GM12878 (cell line): ENCODE measurements around the gene SLU7. TPM values are rescaled to one million over a fixed set of nuclear protein-coding genes. Genes with fewer than 3 reads are reported as not detected.
A peak's percentile ranks its signal among the peaks of the same experiment; 100 is the strongest.

ENCODE experiments used
- ATAC-seq: fragments of 200-7000 bp; cut with Tn5 transposase; 3 replicates; pipeline ENCODE4 v1.9.1; 2020; ENCODE audit warnings: mild to moderate bottlenecking, moderate library complexity
- BruUV-seq: library from RNA; stranded (reverse); fragments of 400-500 nt; replicated peaks from 2 replicates; lab custom pipeline; 2021; lab: Mats Ljungman, UMichigan
- CTCF ChIA-PET: fragments of 300-600 bp; sonication (Branson Sonifier 250); formaldehyde crosslinking; extraction: SDS; loops from one replicate; lab custom pipeline; 2021; ENCODE audit warnings: inconsistent platforms; lab: Yijun Ruan, JAX
- POLR2A ChIA-PET: fragments of 350-600 bp; formaldehyde crosslinking; extraction: SDS; loops from one replicate; lab custom pipeline; 2021; ENCODE audit warnings: inconsistent platforms; lab: Charles Lee
- RAD21 ChIA-PET: fragments of 300-600 bp; sonication (Branson Sonifier 250); formaldehyde crosslinking; loops from one replicate; lab custom pipeline; 2023; ENCODE audit warnings: antibody characterized with exemption; ENCODE audit not compliant: unreplicated experiment; lab: Charles Lee
- SMC1A ChIA-PET: fragments of 300-600 bp; sonication (Branson Sonifier 250); formaldehyde crosslinking; loops from one replicate; lab custom pipeline; 2023; ENCODE audit not compliant: unreplicated experiment, uncharacterized antibody; lab: Charles Lee
- DNase-seq: peaks from one replicate; pipeline ENCODE4 v3.0.0-alpha.2; 2011; ENCODE audit warnings: low read depth, low spot score
- FAIRE-seq: peaks from 3 replicates; lab custom pipeline; 2011; peaks lifted over from hg19 to GRCh38; lab: Jason Lieb, UNC
- H2AFZ ChIP-seq: 2 replicates; pipeline ENCODE4 v1.6.0; 2011; ENCODE audit warnings: low read depth, low read length, control low read depth; ENCODE audit not compliant: control insufficient read depth
- H3K27ac ChIP-seq: 2 replicates; pipeline ENCODE4 v1.5.1; 2011; ENCODE audit warnings: control low read depth; ENCODE audit not compliant: control insufficient read depth, insufficient read depth
- H3K27me3 ChIP-seq, 2 experiments: replicated peaks in 1 of 2; 2 replicates each; pipeline versions ENCODE4 v1.6.0 to v1.6.1; 2011; ENCODE audit warnings: low read length in 1 of 2; ENCODE audit not compliant: control insufficient read depth in 2 of 2, insufficient read depth in 2 of 2
- H3K36me3 ChIP-seq, 2 experiments: 2 replicates each; pipeline ENCODE4 v1.5.1; 2011; ENCODE audit warnings: low read length in 1 of 2; ENCODE audit not compliant: control insufficient read depth in 2 of 2, insufficient read depth in 2 of 2
- H3K4me1 ChIP-seq: 2 replicates; pipeline ENCODE4 v1.6.1; 2011; ENCODE audit warnings: mild to moderate bottlenecking, low read length, moderate library complexity, mixed read lengths; ENCODE audit not compliant: control insufficient read depth, insufficient read depth
- H3K4me2 ChIP-seq: 2 replicates; pipeline ENCODE4 v1.6.0; 2011; ENCODE audit warnings: control low read depth; ENCODE audit not compliant: control insufficient read depth, insufficient read depth
- H3K4me3 ChIP-seq: fragments of 200-600 bp; sonication (generic); 2 replicates; pipeline ENCODE4 v1.5.1; 2016
- H3K79me2 ChIP-seq: 2 replicates; pipeline ENCODE4 v1.6.0; 2011; ENCODE audit warnings: low read length; ENCODE audit not compliant: control insufficient read depth, insufficient read depth
- H3K9ac ChIP-seq: 2 replicates; pipeline ENCODE4 v1.8.0; 2011; ENCODE audit warnings: low read length, control low read depth, mixed read lengths; ENCODE audit not compliant: control insufficient read depth, insufficient read depth
- H3K9me3 ChIP-seq: replicated peaks from 3 replicates; pipeline ENCODE4 v1.5.1; 2011; ENCODE audit warnings: mild to moderate bottlenecking, low read length; ENCODE audit not compliant: control insufficient read depth, insufficient read depth
- H4K20me1 ChIP-seq: 2 replicates; pipeline ENCODE4 v1.6.0; 2011; ENCODE audit not compliant: control insufficient read depth, insufficient read depth
- ATF7 ChIP-seq: fragments of 450-650 bp; IDR thresholded peaks from 2 replicates; pipeline ENCODE4 v1.6.1; 2016; ENCODE audit warnings: low read depth, mild to moderate bottlenecking
- E2F8 ChIP-seq: fragments of 450-650 bp; IDR thresholded peaks from 2 replicates; pipeline ENCODE4 v1.6.1; 2018; ENCODE audit warnings: mild to moderate bottlenecking, low read depth, moderate library complexity; ENCODE audit not compliant: partially characterized antibody
- GATAD2B ChIP-seq: fragments of 450-650 bp; conservative IDR thresholded peaks from 2 replicates; pipeline ENCODE4 v1.6.1; 2017; ENCODE audit warnings: low read depth, mild to moderate bottlenecking, moderate library complexity
- KLF5 ChIP-seq: fragments of 450-650 bp; IDR thresholded peaks from 2 replicates; pipeline ENCODE4 v1.6.1; 2014; ENCODE audit warnings: mild to moderate bottlenecking; ENCODE audit not compliant: partially characterized antibody
- MAX ChIP-seq: IDR thresholded peaks from 2 replicates; pipeline ENCODE4 v1.6.1; 2012; ENCODE audit warnings: low read depth, low read length, improper control_type of control experiment
- MEF2B ChIP-seq: fragments of 450-650 bp; IDR thresholded peaks from 2 replicates; pipeline ENCODE4 v1.6.1; 2018; ENCODE audit warnings: mild to moderate bottlenecking, moderate library complexity; ENCODE audit not compliant: partially characterized antibody, poor library complexity, severe bottlenecking
- MTA2 ChIP-seq: fragments of 450-650 bp; IDR thresholded peaks from 2 replicates; pipeline ENCODE4 v1.6.1; 2016; ENCODE audit warnings: low read depth, mild to moderate bottlenecking, moderate library complexity
- NBN ChIP-seq: fragments of 450-650 bp; IDR thresholded peaks from 2 replicates; pipeline ENCODE4 v1.6.1; 2016
- NR2F1 ChIP-seq: fragments of 450-650 bp; conservative IDR thresholded peaks from 2 replicates; pipeline ENCODE4 v1.6.1; 2017; ENCODE audit warnings: mild to moderate bottlenecking
- PAX5 ChIP-seq: IDR thresholded peaks from 2 replicates; pipeline ENCODE4 v1.6.1; 2011; ENCODE audit warnings: low read depth, low read length, borderline replicate concordance
- POU2F2 ChIP-seq: IDR thresholded peaks from 3 replicates; pipeline ENCODE4 v1.6.1; 2011; ENCODE audit warnings: low read depth, mild to moderate bottlenecking, low read length, borderline replicate concordance
- SIN3A ChIP-seq: IDR thresholded peaks from 2 replicates; pipeline ENCODE4 v1.6.1; 2012; ENCODE audit warnings: low read depth, low read length, improper control_type of control experiment
- SIX5 ChIP-seq: IDR thresholded peaks from 2 replicates; pipeline ENCODE4 v1.6.1; 2011; ENCODE audit warnings: mild to moderate bottlenecking, low read depth, low read length, moderate library complexity; ENCODE audit not compliant: severe bottlenecking
- SKIL ChIP-seq: fragments of 450-650 bp; IDR thresholded peaks from 2 replicates; pipeline ENCODE4 v1.6.1; 2017; ENCODE audit warnings: mild to moderate bottlenecking, low read depth, inconsistent platforms; ENCODE audit not compliant: poor library complexity, severe bottlenecking
- ZSCAN29 ChIP-seq: fragments of 450-650 bp; IDR thresholded peaks from 2 replicates; pipeline ENCODE4 v1.6.1; 2017; ENCODE audit warnings: mild to moderate bottlenecking, moderate library complexity
- WGBS: methylation state at CpG from one replicate; pipeline ENCODE4 v1.1.6; 2016; ENCODE audit warnings: low lambda C conversion rate; ENCODE audit not compliant: insufficient replicate concordance, insufficient coverage; ENCODE audit errors: missing lambda C conversion rate; 5-methylcytosine and 5-hydroxymethylcytosine counted together
- in situ Hi-C: fragments of 300-500 bp; cut with MboI; formaldehyde crosslinking; loops from 9 replicates; pipeline ENCODE4 v1.14.3; 2018; ENCODE audit warnings: mixed read lengths
- intact Hi-C: fragments of 100-400 bp; cut with micrococcal nuclease; formaldehyde crosslinking; loops from one replicate; pipeline ENCODE4 v1.14.2; 2022; ENCODE audit not compliant: unreplicated experiment
- polyA plus RNA-seq, 11 experiments: library from polyadenylated mRNA; depleted of rRNA in 4 of 11; unstranded in 6 of 11; stranded (reverse) in 5 of 11; fragments of >200 nt; fragmentation: Nextera tagmentation in 4 of 11; fragmentation: Illumina TruSeq in 1 of 11; extraction: Ambion mirVana in 4 of 11; extraction: Trizol in 1 of 11; gene quantifications; 1 replicate in 1 of 11; 2 replicates in 10 of 11; pipeline versions ENCODE4 v1.2.1 to v1.2.3, GENCODE V29; 2011 to 2016; ENCODE audit warnings: inconsistent platforms in 2 of 11, missing spikeins in 2 of 11, low read depth in 1 of 11
- total RNA-seq, 4 experiments: library from RNA; depleted of rRNA in 3 of 4; stranded (reverse); fragments of >200 nt in 3 of 4; fragmentation: Illumina TruSeq in 1 of 4; extraction: Trizol in 1 of 4; gene quantifications; 2 replicates each; pipeline versions ENCODE4 v1.2.1 to v1.2.3, GENCODE V29; 2013 to 2021
- TF ChIP-seq, protein P1 (sequence below), 3 experiments: IDR thresholded peaks in 2 of 3; conservative IDR thresholded peaks in 1 of 3; 2 replicates each; pipeline ENCODE4 v1.5.1; 2011; ENCODE audit warnings: low read depth in 3 of 3, low read length in 3 of 3, mild to moderate bottlenecking in 3 of 3, control low read depth in 2 of 3, moderate library complexity in 2 of 3, inconsistent platforms in 1 of 3, mixed read lengths in 1 of 3; ENCODE audit not compliant: control insufficient read depth in 2 of 3, insufficient read depth in 1 of 3; ENCODE audit errors: extremely low read depth in 1 of 3

The SLU7 gene
- total and polyA plus RNA-seq, 10 of the 15 experiments (the other 5 are each of a cell fraction or from before 2014, with no cell fraction given), result 32.7 to 55.2 (median 46.6) TPM

GRCh38 chr5:160439205-160439600, 20.3 kb upstream of the SLU7 start:
- Histone ChIP-seq H4K20me1 (no peaks in the 10 kb centered on the region), H2AFZ (peak overlapping the region; percentile 90), H3K36me3 (no peaks in the 10 kb centered on the region), H3K27me3 (no peaks in the 10 kb centered on the region), H3K4me2 (peak overlapping the region; percentile 87), H3K9ac (peak overlapping the region; percentile 68), H3K27ac (peak overlapping the region; percentile 82), H3K79me2 (peaks cover 49% of the 10 kb centered on the region), H3K4me1 (peaks cover 54% of the 10 kb centered on the region), H3K4me3 (peak overlapping the region; percentile 70), H3K9me3 (peaks cover 3% of the 10 kb centered on the region; the same call in 2 of the 3 replicates)
- ATAC-seq (peak; percentile 75), FAIRE-seq (no peak), DNase-seq (peak; percentile 89)
- in situ Hi-C loops, result loop anchor here (5.0 to 10.0 kb wide), 3 partner anchors 38 to 1106 kb away; partner anchors contain the start of gene GABRB2
- WGBS, result under 1% methylated on average over 11 of the region's 11 CpGs
- ChIA-PET RAD21 (interaction anchor here (0.6 to 7.8 kb wide), 20 partner anchors 9 to 405 kb away, joined by 3 to 329 read pairs (median 10); partner anchors contain the start of genes PTTG1 and SLU7), SMC1A (interaction anchor here (0.8 to 7.8 kb wide), 23 partner anchors 10 to 587 kb away, joined by 3 to 511 read pairs (median 11); partner anchors contain the start of genes PTTG1 and SLU7), CTCF (interaction anchor here (0.7 to 7.7 kb wide), 46 partner anchors 9 to 1487 kb away, joined by 3 to 235 read pairs (median 6); partner anchors contain the start of genes PTTG1 and SLU7), POLR2A (interaction anchor here (0.5 to 7.8 kb wide), 18 partner anchors 10 to 405 kb away, joined by 3 to 156 read pairs (median 5); partner anchors contain the start of genes PTTG1 and SLU7)
- BruUV-seq, result no TSS peak
- intact Hi-C loops, result loop anchor here (1.0 to 10.0 kb wide), 9 partner anchors 21 to 1093 kb away; no protein-coding TSS in a partner anchor
- TF ChIP-seq ZSCAN29, result peak; percentile 8; the same call in 1 of the 2 replicates
- no peak for TF ChIP-seq SIX5
- TF ChIP-seq PAX5, result peak; percentile 76
- TF ChIP-seq MEF2B, result peak; percentile 83
- TF ChIP-seq NR2F1, result peak; percentile 69
- TF ChIP-seq ATF7, result peak; percentile 53
- peak; percentile 65; the same call in 1 of the 2 replicates for TF ChIP-seq GATAD2B
- peak; percentile 57 for TF ChIP-seq KLF5
- peak; percentile 64; the same call in 1 of the 2 replicates for TF ChIP-seq NBN
- TF ChIP-seq SKIL, result peak; percentile 75
- peak; percentile 68; the same call in 1 of the 2 replicates for TF ChIP-seq SIN3A
- TF ChIP-seq, protein P1, sequence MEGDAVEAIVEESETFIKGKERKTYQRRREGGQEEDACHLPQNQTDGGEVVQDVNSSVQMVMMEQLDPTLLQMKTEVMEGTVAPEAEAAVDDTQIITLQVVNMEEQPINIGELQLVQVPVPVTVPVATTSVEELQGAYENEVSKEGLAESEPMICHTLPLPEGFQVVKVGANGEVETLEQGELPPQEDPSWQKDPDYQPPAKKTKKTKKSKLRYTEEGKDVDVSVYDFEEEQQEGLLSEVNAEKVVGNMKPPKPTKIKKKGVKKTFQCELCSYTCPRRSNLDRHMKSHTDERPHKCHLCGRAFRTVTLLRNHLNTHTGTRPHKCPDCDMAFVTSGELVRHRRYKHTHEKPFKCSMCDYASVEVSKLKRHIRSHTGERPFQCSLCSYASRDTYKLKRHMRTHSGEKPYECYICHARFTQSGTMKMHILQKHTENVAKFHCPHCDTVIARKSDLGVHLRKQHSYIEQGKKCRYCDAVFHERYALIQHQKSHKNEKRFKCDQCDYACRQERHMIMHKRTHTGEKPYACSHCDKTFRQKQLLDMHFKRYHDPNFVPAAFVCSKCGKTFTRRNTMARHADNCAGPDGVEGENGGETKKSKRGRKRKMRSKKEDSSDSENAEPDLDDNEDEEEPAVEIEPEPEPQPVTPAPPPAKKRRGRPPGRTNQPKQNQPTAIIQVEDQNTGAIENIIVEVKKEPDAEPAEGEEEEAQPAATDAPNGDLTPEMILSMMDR (IDR thresholded peaks at IDR 0.05 in 2 of 3, conservative IDR thresholded peaks at IDR 0.05 in 1 of 3; ENCODE audit: control insufficient read depth in 2 of 3, extremely low read depth in 1 of 3, insufficient read depth in 1 of 3, low read depth in 3 of 3, low read length in 3 of 3), result peak; percentile 83 to 95 (median 88)
- no peak for TF ChIP-seq E2F8
- peak; percentile 71; the same call in 1 of the 3 replicates for TF ChIP-seq POU2F2
- TF ChIP-seq MTA2, result peak; percentile 34; the same call in 1 of the 2 replicates
- peak; percentile 21; the same call in 1 of the 2 replicates for TF ChIP-seq MAX
